ENCODE data around the gene BCKDHA.

DNA sequence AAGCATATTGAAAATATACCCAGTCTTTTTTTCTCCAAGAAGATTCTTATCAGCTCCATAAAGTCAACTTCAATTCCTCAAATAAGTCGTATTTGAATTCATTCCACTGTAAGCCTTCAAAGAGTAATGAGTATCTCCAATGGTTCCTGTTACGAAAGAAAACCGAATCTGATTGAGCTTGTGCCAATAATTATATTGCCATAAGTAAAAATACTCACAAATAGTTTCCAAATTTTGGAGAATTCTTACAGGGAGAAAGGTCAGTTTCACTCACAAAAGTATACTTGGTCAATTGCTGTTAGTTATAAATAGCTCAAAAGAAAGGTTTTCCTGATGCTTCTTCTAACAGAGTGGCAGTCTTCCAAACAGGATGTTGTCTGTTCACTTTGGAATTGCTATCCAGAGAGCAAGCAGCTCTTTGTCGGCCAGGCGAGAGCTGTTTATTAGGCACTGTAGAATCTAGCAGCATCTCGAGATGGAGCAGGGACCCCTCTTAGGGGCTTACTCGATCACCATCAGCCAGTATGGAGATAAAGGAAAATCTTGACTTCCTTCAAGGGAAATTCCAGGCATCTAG lies 58.8 kb downstream of the BCKDHA start:
- TF ChIP-seq, protein P1, sequence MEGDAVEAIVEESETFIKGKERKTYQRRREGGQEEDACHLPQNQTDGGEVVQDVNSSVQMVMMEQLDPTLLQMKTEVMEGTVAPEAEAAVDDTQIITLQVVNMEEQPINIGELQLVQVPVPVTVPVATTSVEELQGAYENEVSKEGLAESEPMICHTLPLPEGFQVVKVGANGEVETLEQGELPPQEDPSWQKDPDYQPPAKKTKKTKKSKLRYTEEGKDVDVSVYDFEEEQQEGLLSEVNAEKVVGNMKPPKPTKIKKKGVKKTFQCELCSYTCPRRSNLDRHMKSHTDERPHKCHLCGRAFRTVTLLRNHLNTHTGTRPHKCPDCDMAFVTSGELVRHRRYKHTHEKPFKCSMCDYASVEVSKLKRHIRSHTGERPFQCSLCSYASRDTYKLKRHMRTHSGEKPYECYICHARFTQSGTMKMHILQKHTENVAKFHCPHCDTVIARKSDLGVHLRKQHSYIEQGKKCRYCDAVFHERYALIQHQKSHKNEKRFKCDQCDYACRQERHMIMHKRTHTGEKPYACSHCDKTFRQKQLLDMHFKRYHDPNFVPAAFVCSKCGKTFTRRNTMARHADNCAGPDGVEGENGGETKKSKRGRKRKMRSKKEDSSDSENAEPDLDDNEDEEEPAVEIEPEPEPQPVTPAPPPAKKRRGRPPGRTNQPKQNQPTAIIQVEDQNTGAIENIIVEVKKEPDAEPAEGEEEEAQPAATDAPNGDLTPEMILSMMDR (conservative IDR thresholded peaks at IDR 0.05; ENCODE audit: low read length): no peak
- no peak for TF ChIP-seq EZH2phosphoT487 (IDR thresholded peaks at IDR 0.05; ENCODE audit: borderline replicate concordance, low read depth, low read length)

Data from OCI-LY7 (cell line).